Measurements from ENCODE around the gene SRD5A1. TPM values are rescaled to one million over a fixed set of nuclear protein-coding genes. Genes with fewer than 3 reads are reported as not detected.

The SRD5A1 gene
- total and polyA plus RNA-seq, 2 experiments from 2014 or later: 18.2 to 87.3 TPM

- H3K4me3 ChIP-seq: no peak overlapping the region
- peaks cover 100% of the 10 kb centered on the region for H3K79me2 ChIP-seq (replicated peaks; ENCODE audit: insufficient read depth)
- Mint-ChIP-seq H3K27me3 (ENCODE audit: insufficient read depth, low read depth, poor library complexity) (peaks cover 2% of the 10 kb centered on the region), H3K27ac (0 out of 2 replicates have a peak overlapping the region, but pooled peaks have one; percentile 13), H3K36me3 (ENCODE audit: low read depth) (peaks cover 5% of the 10 kb centered on the region; the same call in 2 of the 3 replicates), H3K4me1 (peaks cover 83% of the 10 kb centered on the region), H3K9me3 (no peaks in the 10 kb centered on the region), H3K4me3 (no peak overlapping the region)
- no peaks in the 10 kb centered on the region for H3K27me3 ChIP-seq (ENCODE audit: insufficient read depth)
- TF ChIP-seq JUNB (IDR thresholded peaks at IDR 0.05; ENCODE audit: unreplicated experiment) (no peak), ZNF462 (CRISPR knock-in tag; IDR thresholded peaks at IDR 0.05) (no peak), POLR2AphosphoS5 (IDR thresholded peaks at IDR 0.05; ENCODE audit: low read depth) (no peak), STAT1 (IDR thresholded peaks at IDR 0.05; ENCODE audit: unreplicated experiment) (no peak), EZH2 (IDR thresholded peaks at IDR 0.05; ENCODE audit: low read depth, unreplicated experiment) (no peak), CREB1 (CRISPR knock-in tag; IDR thresholded peaks at IDR 0.05; ENCODE audit: low read depth) (no peak), CTCF (conservative IDR thresholded peaks at IDR 0.05; ENCODE audit: low read depth in 2 of 2) (no peak), EZH2phosphoT487 (IDR thresholded peaks at IDR 0.05; ENCODE audit: unreplicated experiment) (no peak), REST (IDR thresholded peaks at IDR 0.05; ENCODE audit: unreplicated experiment) (no peak), ZNF331 (CRISPR knock-in tag; IDR thresholded peaks at IDR 0.05; ENCODE audit: low read depth) (no peak), ZNF114 (CRISPR knock-in tag; IDR thresholded peaks at IDR 0.05) (no peak), ETS1 (IDR thresholded peaks at IDR 0.05) (no peak), NANOG (IDR thresholded peaks at IDR 0.05; ENCODE audit: borderline replicate concordance) (no peak)
- H3K36me3 ChIP-seq (ENCODE audit: insufficient read depth): no peaks in the 10 kb centered on the region
- H3K27ac ChIP-seq (ENCODE audit: low read depth): no peak overlapping the region
- H2AFZ ChIP-seq: no peak overlapping the region
- 0 out of 2 replicates have a peak overlapping the region, but pooled peaks have one; percentile 44 for H3K4me2 ChIP-seq
- no peaks in the 10 kb centered on the region for H3K9me2 ChIP-seq (ENCODE audit: insufficient read depth)
- peaks cover 66% of the 10 kb centered on the region for H4K20me1 ChIP-seq (replicated peaks; ENCODE audit: insufficient read depth)
- ATAC-seq: no peak
- H3F3A ChIP-seq (replicated peaks; ENCODE audit: low read depth): no peaks in the 10 kb centered on the region
- DNase-seq (ENCODE audit: low spot score): no peak
- peaks cover 41% of the 10 kb centered on the region; the same call in 1 of the 2 replicates for H3K4me1 ChIP-seq (ENCODE audit: insufficient read depth)
Observed at GRCh38 chr5:6723122-6723815, 90.0 kb downstream of the SRD5A1 start.
